ENCODE data around the gene IPO9. TPM values are rescaled to one million over a fixed set of nuclear protein-coding genes. Genes with fewer than 3 reads are reported as not detected.

The IPO9 gene
- total and polyA plus RNA-seq, 2 experiments from 2014 or later: 29.4 to 45.2 TPM

- Histone ChIP-seq H3K4me1 (ENCODE audit: insufficient read depth) (no peaks in the 10 kb centered on the region), H3K36me3 (replicated peaks; ENCODE audit: insufficient read depth, low read depth) (no peaks in the 10 kb centered on the region), H3K9me2 (replicated peaks; ENCODE audit: insufficient read depth) (no peaks in the 10 kb centered on the region), H3K9me3 (ENCODE audit: low read depth) (no peaks in the 10 kb centered on the region), H3K4me2 (no peak overlapping the region), H3K79me2 (no peaks in the 10 kb centered on the region), H4K20me1 (ENCODE audit: insufficient read depth, poor library complexity, severe bottlenecking) (no peaks in the 10 kb centered on the region), H3K27ac (no peak overlapping the region), H2AFZ (no peak overlapping the region), H3K4me3 (no peak overlapping the region), H3K27me3 (no peaks in the 10 kb centered on the region)
- DNase-seq (ENCODE audit: low spot score): no peak
- WGBS (ENCODE audit: low lambda C conversion rate, missing lambda C conversion rate): 96% methylated on average over 5 of the region's 5 CpGs
- TF ChIP-seq CTCF (IDR thresholded peaks at IDR 0.05; ENCODE audit: poor library complexity): no peak
- TF ChIP-seq EZH2phosphoT487 (IDR thresholded peaks at IDR 0.05; ENCODE audit: low read depth, severe bottlenecking, unreplicated experiment): no peak
- no peak for TF ChIP-seq EZH2 (IDR thresholded peaks at IDR 0.05; ENCODE audit: borderline replicate concordance)
Observed at GRCh38 chr1:201809876-201810275, 19.1 kb upstream of the IPO9 start.

DNA sequence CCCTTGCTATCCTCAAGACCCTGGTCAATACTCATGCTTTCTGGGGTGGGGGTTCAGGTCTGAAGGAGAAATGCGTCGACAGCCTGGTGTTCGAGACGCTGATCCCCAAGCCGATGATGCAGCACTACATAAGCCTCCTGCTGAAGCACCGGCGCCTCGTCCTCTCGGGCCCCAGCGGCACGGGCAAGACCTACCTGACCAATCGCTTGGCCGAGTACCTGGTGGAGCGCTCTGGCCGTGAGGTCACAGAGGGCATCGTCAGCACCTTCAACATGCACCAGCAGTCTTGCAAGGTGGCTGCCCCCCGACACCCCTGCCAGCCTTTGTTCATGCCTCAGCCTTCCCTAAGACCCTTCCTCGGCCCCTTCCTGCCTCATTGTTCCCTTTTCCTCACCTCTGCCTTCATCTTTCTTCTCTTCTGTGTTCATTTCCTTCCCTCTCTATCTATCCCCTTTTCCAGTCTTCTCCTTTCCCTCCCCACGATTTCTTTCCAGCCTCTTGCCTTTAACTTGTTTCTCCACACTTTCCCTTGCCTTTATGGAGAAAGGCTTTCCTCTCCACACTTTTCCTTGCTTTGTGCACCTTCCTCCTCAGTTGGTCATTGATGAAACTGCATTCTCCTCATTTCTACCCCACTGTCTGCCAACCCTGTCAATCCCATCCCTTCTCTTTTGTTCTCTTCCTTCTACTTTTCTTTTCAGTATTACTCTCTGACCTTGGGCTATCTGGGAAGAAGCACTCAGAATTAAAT, 18.3 kb upstream of the IPO9 start:
- Histone ChIP-seq H3K36me3 (replicated peaks; ENCODE audit: insufficient read depth, low read depth) (no peaks in the 10 kb centered on the region), H2AFZ (no peak overlapping the region), H3K4me3 (no peak overlapping the region), H3K4me2 (no peak overlapping the region), H3K4me1 (ENCODE audit: insufficient read depth) (no peaks in the 10 kb centered on the region), H4K20me1 (ENCODE audit: insufficient read depth, poor library complexity, severe bottlenecking) (no peaks in the 10 kb centered on the region), H3K9me3 (ENCODE audit: low read depth) (no peaks in the 10 kb centered on the region), H3K27ac (no peak overlapping the region), H3K27me3 (no peaks in the 10 kb centered on the region), H3K9me2 (replicated peaks; ENCODE audit: insufficient read depth) (no peaks in the 10 kb centered on the region), H3K79me2 (no peaks in the 10 kb centered on the region)
- TF ChIP-seq EZH2phosphoT487 (IDR thresholded peaks at IDR 0.05; ENCODE audit: low read depth, severe bottlenecking, unreplicated experiment): no peak
- TF ChIP-seq CTCF (IDR thresholded peaks at IDR 0.05; ENCODE audit: poor library complexity): no peak
- TF ChIP-seq EZH2 (IDR thresholded peaks at IDR 0.05; ENCODE audit: borderline replicate concordance): no peak
- WGBS (ENCODE audit: low lambda C conversion rate, missing lambda C conversion rate): 99% methylated on average over 19 of the region's 19 CpGs
- DNase-seq (ENCODE audit: low spot score): no peak

- H3K27me3 ChIP-seq: no peaks in the 10 kb centered on the region
- no peaks in the 10 kb centered on the region for H3K9me3 ChIP-seq (ENCODE audit: low read depth)
- no peaks in the 10 kb centered on the region for H3K36me3 ChIP-seq (replicated peaks; ENCODE audit: insufficient read depth, low read depth)
- H3K27ac ChIP-seq: no peak overlapping the region
- H2AFZ ChIP-seq: no peak overlapping the region
- DNase-seq (ENCODE audit: low spot score): no peak
- no peak overlapping the region for H3K4me2 ChIP-seq
- H3K4me1 ChIP-seq (ENCODE audit: insufficient read depth): no peaks in the 10 kb centered on the region
- no peak overlapping the region for H3K4me3 ChIP-seq
- H3K79me2 ChIP-seq: no peaks in the 10 kb centered on the region
- no peaks in the 10 kb centered on the region for H3K9me2 ChIP-seq (replicated peaks; ENCODE audit: insufficient read depth)
- TF ChIP-seq CTCF (IDR thresholded peaks at IDR 0.05; ENCODE audit: poor library complexity): no peak
- TF ChIP-seq EZH2 (IDR thresholded peaks at IDR 0.05; ENCODE audit: borderline replicate concordance): no peak
- TF ChIP-seq EZH2phosphoT487 (IDR thresholded peaks at IDR 0.05; ENCODE audit: low read depth, severe bottlenecking, unreplicated experiment): no peak
- H4K20me1 ChIP-seq (ENCODE audit: insufficient read depth, poor library complexity, severe bottlenecking): no peaks in the 10 kb centered on the region
Observed at GRCh38 chr1:201813226-201813625, 15.7 kb upstream of the IPO9 start.

All from hepatocyte (in vitro differentiated cells).